GM12873 (cell line): ENCODE measurements around the gene CERS6.

Experiments used
- CTCF ChIP-seq: IDR thresholded peaks from 2 replicates; pipeline ENCODE4 v1.5.1; 2012; ENCODE audit warnings: low read depth, mild to moderate bottlenecking, moderate library complexity, low read length, control low read depth; ENCODE audit not compliant: insufficient read depth; ENCODE audit errors: missing control alignments

Gene CERS6

GRCh38 chr2:168592181-168592831 lies 136.2 kb downstream of the CERS6 start:
- TF ChIP-seq CTCF, result no peak

GRCh38 chr2:168593713-168594112 lies 137.6 kb downstream of the CERS6 start:
- no peak for TF ChIP-seq CTCF

GRCh38 chr2:168594778-168595177 lies 138.7 kb downstream of the CERS6 start:
- TF ChIP-seq CTCF, result no peak

GRCh38 chr2:168596881-168597655 lies 141.0 kb downstream of the CERS6 start:
- TF ChIP-seq CTCF, result no peak

- TF ChIP-seq CTCF, result no peak
These were observed 143.7 kb downstream of the CERS6 start for GRCh38 chr2:168599738-168600137.

GRCh38 chr2:168600949-168601348 lies 144.9 kb downstream of the CERS6 start:
- no peak for TF ChIP-seq CTCF

GRCh38 chr2:168601741-168602140 lies 145.7 kb downstream of the CERS6 start:
- TF ChIP-seq CTCF, result no peak
